ENCODE measurements around the gene UGT1A10. TPM values are rescaled to one million over a fixed set of nuclear protein-coding genes. Genes with fewer than 3 reads are reported as not detected.

UGT1A10 gene
- total RNA-seq, 1 experiment from 2014 or later: 1.0 TPM

- Histone ChIP-seq H3K4me1 (no peaks in the 10 kb centered on the region), H3K36me3 (ENCODE audit: control insufficient read depth, insufficient read depth, low read length) (no peaks in the 10 kb centered on the region), H3K27me3 (replicated peaks; ENCODE audit: control insufficient read depth, insufficient read depth, low read length) (no peaks in the 10 kb centered on the region), H3K4me3 (ENCODE audit: low read depth, low read length) (no peak overlapping the region), H3K9me3 (no peaks in the 10 kb centered on the region)
- CTCF ChIA-PET: no interaction called here
- POLR2A ChIA-PET: no interaction called here
- no peaks in the 10 kb centered on the region for H3K27me3 Mint-ChIP-seq (ENCODE audit: insufficient read depth, unreplicated experiment)
- TF ChIP-seq, protein P1, sequence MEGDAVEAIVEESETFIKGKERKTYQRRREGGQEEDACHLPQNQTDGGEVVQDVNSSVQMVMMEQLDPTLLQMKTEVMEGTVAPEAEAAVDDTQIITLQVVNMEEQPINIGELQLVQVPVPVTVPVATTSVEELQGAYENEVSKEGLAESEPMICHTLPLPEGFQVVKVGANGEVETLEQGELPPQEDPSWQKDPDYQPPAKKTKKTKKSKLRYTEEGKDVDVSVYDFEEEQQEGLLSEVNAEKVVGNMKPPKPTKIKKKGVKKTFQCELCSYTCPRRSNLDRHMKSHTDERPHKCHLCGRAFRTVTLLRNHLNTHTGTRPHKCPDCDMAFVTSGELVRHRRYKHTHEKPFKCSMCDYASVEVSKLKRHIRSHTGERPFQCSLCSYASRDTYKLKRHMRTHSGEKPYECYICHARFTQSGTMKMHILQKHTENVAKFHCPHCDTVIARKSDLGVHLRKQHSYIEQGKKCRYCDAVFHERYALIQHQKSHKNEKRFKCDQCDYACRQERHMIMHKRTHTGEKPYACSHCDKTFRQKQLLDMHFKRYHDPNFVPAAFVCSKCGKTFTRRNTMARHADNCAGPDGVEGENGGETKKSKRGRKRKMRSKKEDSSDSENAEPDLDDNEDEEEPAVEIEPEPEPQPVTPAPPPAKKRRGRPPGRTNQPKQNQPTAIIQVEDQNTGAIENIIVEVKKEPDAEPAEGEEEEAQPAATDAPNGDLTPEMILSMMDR (IDR thresholded peaks at IDR 0.05; ENCODE audit: insufficient read depth in 1 of 2, low read depth in 1 of 2, low read length in 1 of 2, severe bottlenecking in 1 of 2, unreplicated experiment in 1 of 2): no peak
- H3K36me3 Mint-ChIP-seq (ENCODE audit: insufficient read depth, unreplicated experiment): no peaks in the 10 kb centered on the region
- no peaks in the 10 kb centered on the region for H3K4me1 Mint-ChIP-seq (ENCODE audit: low read depth, unreplicated experiment)
- H3K27ac Mint-ChIP-seq (ENCODE audit: unreplicated experiment): no peak overlapping the region
- H3K4me3 Mint-ChIP-seq (ENCODE audit: unreplicated experiment): no peak overlapping the region
- no TSS peak for BruUV-seq (replicated peaks)
- intact Hi-C loops (cut with micrococcal nuclease; ENCODE audit: unreplicated experiment): no loop called here
- no peaks in the 10 kb centered on the region for H3K9me3 Mint-ChIP-seq (ENCODE audit: unreplicated experiment)
- DNase-seq: no peak
These were observed 162.9 kb downstream of the UGT1A10 start for GRCh38 chr2:233799087-233799665.

- Mint-ChIP-seq H3K4me3 (ENCODE audit: unreplicated experiment) (no peak overlapping the region), H3K27ac (ENCODE audit: unreplicated experiment) (no peak overlapping the region), H3K9me3 (ENCODE audit: unreplicated experiment) (no peaks in the 10 kb centered on the region), H3K36me3 (ENCODE audit: insufficient read depth, unreplicated experiment) (no peaks in the 10 kb centered on the region), H3K4me1 (ENCODE audit: low read depth, unreplicated experiment) (no peaks in the 10 kb centered on the region), H3K27me3 (ENCODE audit: insufficient read depth, unreplicated experiment) (no peaks in the 10 kb centered on the region)
- H3K36me3 ChIP-seq (ENCODE audit: control insufficient read depth, insufficient read depth, low read length): no peaks in the 10 kb centered on the region
- DNase-seq: no peak
- ChIA-PET POLR2A (no interaction called here), CTCF (no interaction called here)
- H3K27me3 ChIP-seq (replicated peaks; ENCODE audit: control insufficient read depth, insufficient read depth, low read length): no peaks in the 10 kb centered on the region
- intact Hi-C loops (cut with micrococcal nuclease; ENCODE audit: unreplicated experiment): no loop called here
- H3K4me3 ChIP-seq (ENCODE audit: low read depth, low read length): no peak overlapping the region
- no peaks in the 10 kb centered on the region for H3K4me1 ChIP-seq
- BruUV-seq (replicated peaks): no TSS peak
- no peaks in the 10 kb centered on the region for H3K9me3 ChIP-seq
- TF ChIP-seq, protein P1 (IDR thresholded peaks at IDR 0.05; ENCODE audit: insufficient read depth in 1 of 2, low read depth in 1 of 2, low read length in 1 of 2, severe bottlenecking in 1 of 2, unreplicated experiment in 1 of 2): no peak
These were observed 163.5 kb downstream of the UGT1A10 start for GRCh38 chr2:233799716-233800115.

- no peaks in the 10 kb centered on the region for H3K36me3 Mint-ChIP-seq (ENCODE audit: insufficient read depth, unreplicated experiment)
- no peak overlapping the region for H3K4me3 Mint-ChIP-seq (ENCODE audit: unreplicated experiment)
- Histone ChIP-seq H3K4me1 (no peaks in the 10 kb centered on the region), H3K4me3 (ENCODE audit: low read depth, low read length) (no peak overlapping the region), H3K27me3 (replicated peaks; ENCODE audit: control insufficient read depth, insufficient read depth, low read length) (no peaks in the 10 kb centered on the region), H3K9me3 (no peaks in the 10 kb centered on the region), H3K36me3 (ENCODE audit: control insufficient read depth, insufficient read depth, low read length) (no peaks in the 10 kb centered on the region)
- TF ChIP-seq, protein P1 (IDR thresholded peaks at IDR 0.05; ENCODE audit: insufficient read depth in 1 of 2, low read depth in 1 of 2, low read length in 1 of 2, severe bottlenecking in 1 of 2, unreplicated experiment in 1 of 2): no peak
- intact Hi-C loops (cut with micrococcal nuclease; ENCODE audit: unreplicated experiment): no loop called here
- no peaks in the 10 kb centered on the region for H3K9me3 Mint-ChIP-seq (ENCODE audit: unreplicated experiment)
- no peaks in the 10 kb centered on the region for H3K27me3 Mint-ChIP-seq (ENCODE audit: insufficient read depth, unreplicated experiment)
- CTCF ChIA-PET: no interaction called here
- DNase-seq: no peak
- no TSS peak for BruUV-seq (replicated peaks)
- no peaks in the 10 kb centered on the region for H3K4me1 Mint-ChIP-seq (ENCODE audit: low read depth, unreplicated experiment)
- POLR2A ChIA-PET: no interaction called here
- H3K27ac Mint-ChIP-seq (ENCODE audit: unreplicated experiment): no peak overlapping the region
These were observed 164.0 kb downstream of the UGT1A10 start for GRCh38 chr2:233800208-233800607.
